ENCODE measurements around the gene SETD1B. TPM values are rescaled to one million over a fixed set of nuclear protein-coding genes. Genes with fewer than 3 reads are reported as not detected.

SETD1B gene
- total RNA-seq, 1 experiment from 2014 or later = 40.4 TPM

DNA sequence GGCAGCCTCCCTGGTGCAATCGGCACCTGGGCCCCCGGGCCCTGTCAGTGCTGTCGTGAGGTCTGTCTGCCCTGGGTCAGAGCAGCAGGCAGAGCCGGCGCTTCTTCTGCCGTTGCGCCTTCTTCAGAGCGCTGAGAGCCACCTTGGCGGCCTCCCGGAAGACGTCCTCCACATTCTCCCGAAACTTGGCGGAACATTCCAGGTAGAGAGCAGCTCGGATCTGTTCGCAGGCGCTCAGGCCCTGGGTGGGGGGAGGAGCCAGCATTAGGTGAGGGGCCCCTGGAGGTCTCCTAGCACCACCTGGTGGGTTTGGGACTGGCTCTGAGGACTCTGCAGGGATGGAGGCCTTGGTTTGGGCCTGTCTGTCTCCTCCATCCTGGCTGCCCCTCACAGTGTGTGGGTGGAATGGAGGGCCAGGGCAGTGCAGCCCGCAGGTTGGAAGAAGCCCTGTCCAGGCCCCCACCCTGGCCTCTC is 24.4 kb upstream of the SETD1B start:
- H2AFZ ChIP-seq (ENCODE audit: low read length) = no peak overlapping the region
- peaks cover 18 to 26% of the 10 kb centered on the region in 2 experiments for H3K4me1 Mint-ChIP-seq
- no peak for DNase-seq
- no peak overlapping the region for H4K8ac ChIP-seq (replicated peaks; ENCODE audit: insufficient read length, low read depth, low read length)
- H3K27me3 Mint-ChIP-seq (ENCODE audit: low read depth) = peaks cover 5% of the 10 kb centered on the region; the same call in 1 of the 2 replicates
- no peaks in the 10 kb centered on the region for H3K9me3 ChIP-seq (ENCODE audit: control insufficient read depth, low read depth, low read length)
- H3K9ac ChIP-seq (ENCODE audit: extremely low read depth, insufficient read length, low read length) = no peak overlapping the region
- no peak overlapping the region for H2AK5ac ChIP-seq (ENCODE audit: insufficient read length, low read length)
- H3K23me2 ChIP-seq (ENCODE audit: insufficient read length, low read depth, low read length, poor library complexity, severe bottlenecking) = no peaks in the 10 kb centered on the region
- H3K56ac ChIP-seq (ENCODE audit: insufficient read length, low read depth, low read length) = no peak overlapping the region
- no peak overlapping the region for H2BK120ac ChIP-seq (ENCODE audit: low read depth, low read length, poor library complexity, severe bottlenecking)
- H4K20me1 ChIP-seq (ENCODE audit: control insufficient read depth, insufficient read depth, insufficient read length) = no peaks in the 10 kb centered on the region
- no peak overlapping the region for H2BK20ac ChIP-seq (ENCODE audit: low read depth, low read length, poor library complexity, severe bottlenecking)
- no CpG with 5 or more reads among the region's 17 CpGs for WGBS (ENCODE audit: extremely low coverage, insufficient read length, low lambda C conversion rate)
- no peaks in the 10 kb centered on the region for H3K79me2 ChIP-seq (ENCODE audit: insufficient read depth, low read length)
- H3K4ac ChIP-seq (ENCODE audit: low read depth, low read length) = no peak overlapping the region
- no peaks in the 10 kb centered on the region for H3K4me1 ChIP-seq (ENCODE audit: insufficient read depth, low read length)
- no peak overlapping the region for H3K18ac ChIP-seq (ENCODE audit: insufficient read length, low read depth, low read length)
- no peak overlapping the region for H3K23ac ChIP-seq (ENCODE audit: insufficient read length, low read depth, low read length)
- no peaks in the 10 kb centered on the region for H3K9me3 Mint-ChIP-seq
- TF ChIP-seq, protein P1, sequence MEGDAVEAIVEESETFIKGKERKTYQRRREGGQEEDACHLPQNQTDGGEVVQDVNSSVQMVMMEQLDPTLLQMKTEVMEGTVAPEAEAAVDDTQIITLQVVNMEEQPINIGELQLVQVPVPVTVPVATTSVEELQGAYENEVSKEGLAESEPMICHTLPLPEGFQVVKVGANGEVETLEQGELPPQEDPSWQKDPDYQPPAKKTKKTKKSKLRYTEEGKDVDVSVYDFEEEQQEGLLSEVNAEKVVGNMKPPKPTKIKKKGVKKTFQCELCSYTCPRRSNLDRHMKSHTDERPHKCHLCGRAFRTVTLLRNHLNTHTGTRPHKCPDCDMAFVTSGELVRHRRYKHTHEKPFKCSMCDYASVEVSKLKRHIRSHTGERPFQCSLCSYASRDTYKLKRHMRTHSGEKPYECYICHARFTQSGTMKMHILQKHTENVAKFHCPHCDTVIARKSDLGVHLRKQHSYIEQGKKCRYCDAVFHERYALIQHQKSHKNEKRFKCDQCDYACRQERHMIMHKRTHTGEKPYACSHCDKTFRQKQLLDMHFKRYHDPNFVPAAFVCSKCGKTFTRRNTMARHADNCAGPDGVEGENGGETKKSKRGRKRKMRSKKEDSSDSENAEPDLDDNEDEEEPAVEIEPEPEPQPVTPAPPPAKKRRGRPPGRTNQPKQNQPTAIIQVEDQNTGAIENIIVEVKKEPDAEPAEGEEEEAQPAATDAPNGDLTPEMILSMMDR (conservative IDR thresholded peaks at IDR 0.05) = no peak
- H3K79me1 ChIP-seq (ENCODE audit: insufficient read depth, low read depth, low read length, poor library complexity, severe bottlenecking) = no peaks in the 10 kb centered on the region
- no peak overlapping the region for H4K5ac ChIP-seq (ENCODE audit: insufficient read length, low read depth, low read length)
- H3K4me3 Mint-ChIP-seq = no peak overlapping the region
- H2BK5ac ChIP-seq (ENCODE audit: insufficient read length, low read length) = no peak overlapping the region
- H3K36me3 Mint-ChIP-seq (ENCODE audit: insufficient read depth in 1 of 3, low read depth in 3 of 3) = peaks cover 5 to 20% (median 16%) of the 10 kb centered on the region in 3 experiments; a peak in 6 of 7 replicates
- H2BK15ac ChIP-seq (ENCODE audit: low read depth, low read length) = no peak overlapping the region
- no peak overlapping the region; a peak in 1 of 7 replicates for H3K27ac Mint-ChIP-seq
- H3K27ac ChIP-seq (ENCODE audit: insufficient read length, low read depth, low read length) = no peak overlapping the region
- no peak overlapping the region for H4K91ac ChIP-seq (ENCODE audit: insufficient read length, low read depth, low read length)
- H3T11ph ChIP-seq (ENCODE audit: low read length) = no peak overlapping the region
- no peaks in the 10 kb centered on the region for H3K27me3 ChIP-seq (ENCODE audit: insufficient read depth, low read length)
- H2BK12ac ChIP-seq (ENCODE audit: insufficient read length, low read depth, low read length) = no peak overlapping the region
- H3K14ac ChIP-seq (ENCODE audit: insufficient read depth, low read length) = no peak overlapping the region
- no peak overlapping the region for H3K4me2 ChIP-seq (ENCODE audit: insufficient read depth, insufficient read length, low read length)

Measured in H9 (cell line).